Esophagus muscularis mucosa (tissue), 4 donors: ENCODE measurements around the gene SLCO4A1. TPM values are rescaled to one million over a fixed set of nuclear protein-coding genes. Genes with fewer than 3 reads are reported as not detected.

Source experiments
- DNase-seq: peaks from one replicate; pipeline ENCODE4 v3.0.0-alpha.2; 2017; ENCODE audit errors: extremely low spot score
- H3K27ac ChIP-seq, 4 donors: fragments of 200-600 bp; sonication (generic); replicated peaks in 1 of 4; 1 replicate in 3 of 4; 2 replicates in 1 of 4; pipeline ENCODE4 v1.5.1; 2016 to 2019; ENCODE audit warnings: mild to moderate bottlenecking in 1 of 4
- H3K27me3 ChIP-seq, 4 donors: fragments of 200-600 bp; sonication (generic); one replicate each; pipeline versions ENCODE4 v1.5.1 to v1.6.0; 2016 to 2019
- H3K36me3 ChIP-seq, 4 donors: fragments of 200-600 bp; sonication (generic); one replicate each; pipeline ENCODE4 v1.5.1; 2016 to 2019
- H3K4me1 ChIP-seq, 4 donors: fragments of 200-600 bp; sonication (generic); one replicate each; pipeline ENCODE4 v1.5.1; 2016 to 2019
- H3K4me3 ChIP-seq, 4 donors: fragments of 200-600 bp; sonication (generic); 1 replicate in 2 of 4; 2 replicates in 2 of 4; pipeline ENCODE4 v1.5.1; 2016 to 2019; ENCODE audit warnings: mild to moderate bottlenecking in 4 of 4, moderate library complexity in 1 of 4
- H3K9me3 ChIP-seq, 4 donors: fragments of 200-600 bp; sonication (generic); 1 replicate in 3 of 4; 2 replicates in 1 of 4; pipeline ENCODE4 v1.5.1; 2016 to 2019
- EP300 ChIP-seq: sonication (generic); formaldehyde crosslinking; IDR thresholded peaks from one replicate; pipeline ENCODE4 v1.6.1; 2017; ENCODE audit warnings: antibody characterized with exemption
- POLR2A ChIP-seq: fragments of 450-650 bp; IDR thresholded peaks from one replicate; pipeline ENCODE4 v1.6.1; 2017; ENCODE audit warnings: antibody characterized with exemption, moderate library complexity, mild to moderate bottlenecking, low read depth
- POLR2AphosphoS5 ChIP-seq, 2 donors: sonication (generic); formaldehyde crosslinking; IDR thresholded peaks; one replicate each; pipeline ENCODE4 v1.6.1; 2017; ENCODE audit warnings: antibody characterized with exemption in 2 of 2
- WGBS: methylation state at CpG from one replicate; pipeline ENCODE4 v1.1.5; 2018; 5-methylcytosine and 5-hydroxymethylcytosine counted together
- intact Hi-C: fragments of 100-400 bp; cut with DNase I; formaldehyde crosslinking; loops from one replicate; pipeline ENCODE4 v1.15.1; 2023
- total RNA-seq, 4 donors: library from RNA; depleted of rRNA; stranded (reverse); fragments of >200 nt; gene quantifications; one replicate each; pipeline versions ENCODE4 v1.1.0 to v1.2.1, GENCODE V29; 2016
- TF ChIP-seq, protein P1 (sequence below), 3 experiments: fragments of 200-600 bp in 2 of 3; fragments of 450-650 bp in 1 of 3; sonication (generic) in 2 of 3; IDR thresholded peaks; one replicate each; pipeline ENCODE4 v1.5.1; 2017 to 2019; ENCODE audit warnings: antibody characterized with exemption in 3 of 3, mild to moderate bottlenecking in 2 of 3, moderate library complexity in 1 of 3

SLCO4A1 gene
- total RNA-seq, 4 donors from 2014 or later = 10.0 to 42.4 (median 30.1) TPM

DNA sequence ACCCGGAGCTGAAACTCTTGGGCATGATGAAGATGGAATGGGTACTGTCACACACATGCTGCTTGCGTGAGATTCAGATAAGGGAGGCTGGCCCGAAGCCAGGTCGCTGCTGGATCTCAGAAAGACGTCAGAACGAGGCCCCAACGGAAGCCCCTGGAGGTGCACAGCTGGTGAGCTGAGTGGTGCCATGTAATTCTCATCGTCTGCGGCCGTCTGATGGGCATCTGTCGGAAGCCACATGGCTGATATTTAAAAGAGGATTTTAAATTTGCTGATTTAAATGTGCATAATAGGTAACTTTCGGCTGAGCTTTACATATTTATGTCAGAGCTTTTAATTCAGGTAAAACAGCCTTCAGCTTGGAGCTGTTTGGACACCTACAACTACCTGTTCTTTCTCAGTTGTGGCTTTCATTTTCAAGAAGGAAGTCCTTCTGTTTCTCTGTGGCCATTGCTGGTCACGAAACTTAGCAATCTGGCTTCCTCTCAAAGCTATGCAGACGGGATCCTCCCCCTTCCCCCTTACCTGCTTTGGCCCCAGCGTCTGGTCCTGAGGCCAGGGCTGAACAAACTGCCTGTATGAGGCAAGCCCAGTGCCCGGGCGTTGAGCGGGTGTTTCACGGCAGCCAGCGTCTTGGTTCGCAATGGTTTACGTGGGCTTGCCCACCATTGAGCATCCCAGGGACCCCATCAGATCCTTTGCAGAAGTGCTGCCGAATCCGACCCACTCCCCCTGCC, 9.2 kb downstream of the SLCO4A1 start:
- peak overlapping the region; percentile 21 to 49 (median 40) for H3K4me3 ChIP-seq
- peaks cover 55 to 67% (median 60%) of the 10 kb centered on the region in 4 donors for H3K4me1 ChIP-seq
- no peaks in the 10 kb centered on the region for H3K9me3 ChIP-seq
- DNase-seq = no peak
- WGBS = 64% methylated on average over 16 of the region's 24 CpGs
- peaks cover 0 to 5% (median 0%) of the 10 kb centered on the region in 4 donors for H3K27me3 ChIP-seq
- TF ChIP-seq, protein P1, sequence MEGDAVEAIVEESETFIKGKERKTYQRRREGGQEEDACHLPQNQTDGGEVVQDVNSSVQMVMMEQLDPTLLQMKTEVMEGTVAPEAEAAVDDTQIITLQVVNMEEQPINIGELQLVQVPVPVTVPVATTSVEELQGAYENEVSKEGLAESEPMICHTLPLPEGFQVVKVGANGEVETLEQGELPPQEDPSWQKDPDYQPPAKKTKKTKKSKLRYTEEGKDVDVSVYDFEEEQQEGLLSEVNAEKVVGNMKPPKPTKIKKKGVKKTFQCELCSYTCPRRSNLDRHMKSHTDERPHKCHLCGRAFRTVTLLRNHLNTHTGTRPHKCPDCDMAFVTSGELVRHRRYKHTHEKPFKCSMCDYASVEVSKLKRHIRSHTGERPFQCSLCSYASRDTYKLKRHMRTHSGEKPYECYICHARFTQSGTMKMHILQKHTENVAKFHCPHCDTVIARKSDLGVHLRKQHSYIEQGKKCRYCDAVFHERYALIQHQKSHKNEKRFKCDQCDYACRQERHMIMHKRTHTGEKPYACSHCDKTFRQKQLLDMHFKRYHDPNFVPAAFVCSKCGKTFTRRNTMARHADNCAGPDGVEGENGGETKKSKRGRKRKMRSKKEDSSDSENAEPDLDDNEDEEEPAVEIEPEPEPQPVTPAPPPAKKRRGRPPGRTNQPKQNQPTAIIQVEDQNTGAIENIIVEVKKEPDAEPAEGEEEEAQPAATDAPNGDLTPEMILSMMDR (IDR thresholded peaks at IDR 0.05) = no peak
- TF ChIP-seq POLR2A (no peak), EP300 (no peak), POLR2AphosphoS5 (IDR thresholded peaks at IDR 0.05) (no peak)
- intact Hi-C loops = loop anchor here (10.0 kb wide), 1 partner anchor 283 kb away; the partner anchor contains the start of gene GID8
- peak overlapping the region; percentile 93 to 94 (median 94) for H3K27ac ChIP-seq
- peaks cover 0 to 58% (median 4%) of the 10 kb centered on the region in 4 donors for H3K36me3 ChIP-seq

DNA sequence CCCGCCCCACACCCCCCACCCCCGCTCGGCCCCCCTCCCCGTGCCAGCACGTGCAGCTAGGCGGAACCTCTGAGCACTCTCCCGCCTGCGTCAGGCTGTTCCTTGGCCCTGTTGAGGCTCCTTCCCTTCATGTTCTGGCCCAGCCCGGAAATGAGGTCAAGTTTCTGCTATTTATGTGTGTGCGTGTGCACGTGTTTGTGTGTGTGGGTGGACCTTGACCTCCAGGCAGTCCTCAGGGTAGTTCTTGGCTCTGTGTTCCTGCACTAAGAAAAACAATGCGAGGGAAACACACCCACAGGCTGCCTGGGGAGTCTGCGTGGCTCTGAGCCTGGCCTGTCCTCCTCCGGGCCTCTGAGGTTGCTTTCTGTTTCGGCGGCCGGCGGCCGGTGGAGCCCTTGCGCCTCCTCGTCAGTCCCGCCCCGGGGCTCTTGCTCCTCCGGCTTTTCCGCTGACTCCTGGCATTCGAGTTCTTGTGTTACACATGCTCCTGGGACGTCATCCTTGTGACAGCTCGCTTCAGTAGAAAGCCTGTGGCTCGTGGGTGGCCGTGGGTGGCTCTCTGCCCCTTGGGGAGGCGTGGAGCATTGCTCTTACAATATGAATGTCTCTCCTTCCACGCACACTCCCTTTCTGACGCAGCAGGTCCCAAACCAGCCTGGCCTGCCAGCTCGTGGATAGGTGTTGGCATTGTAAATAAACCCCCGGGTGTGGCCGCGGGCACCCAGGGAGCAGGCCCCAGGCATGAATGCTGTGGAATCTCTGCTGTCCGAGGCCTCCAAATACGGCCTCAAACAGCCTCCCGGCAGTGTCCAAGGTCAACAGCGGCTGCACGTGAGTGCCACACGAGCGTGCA, 10.0 kb downstream of the SLCO4A1 start:
- no peak for TF ChIP-seq POLR2A
- TF ChIP-seq, protein P1 (IDR thresholded peaks at IDR 0.05) = peak in 1 of 3 experiments; percentile 12
- peak; percentile 90 to 98 for TF ChIP-seq POLR2AphosphoS5 (IDR thresholded peaks at IDR 0.05)
- TF ChIP-seq EP300 = peak; percentile 90
- Histone ChIP-seq H3K4me3 (peak overlapping the region; percentile 37 to 49 (median 44)), H3K9me3 (no peaks in the 10 kb centered on the region), H3K27ac (peak overlapping the region; percentile 93 to 94 (median 94)), H3K4me1 (peaks cover 47 to 59% (median 53%) of the 10 kb centered on the region in 4 donors), H3K27me3 (no peaks in the 10 kb centered on the region), H3K36me3 (peaks cover 0 to 61% (median 8%) of the 10 kb centered on the region in 4 donors)
- intact Hi-C loops = loop anchor here (10.0 kb wide), 1 partner anchor 283 kb away; the partner anchor contains the start of gene GID8
- peak; percentile 98 for DNase-seq
- WGBS = 9% methylated on average over 15 of the region's 44 CpGs

DNA sequence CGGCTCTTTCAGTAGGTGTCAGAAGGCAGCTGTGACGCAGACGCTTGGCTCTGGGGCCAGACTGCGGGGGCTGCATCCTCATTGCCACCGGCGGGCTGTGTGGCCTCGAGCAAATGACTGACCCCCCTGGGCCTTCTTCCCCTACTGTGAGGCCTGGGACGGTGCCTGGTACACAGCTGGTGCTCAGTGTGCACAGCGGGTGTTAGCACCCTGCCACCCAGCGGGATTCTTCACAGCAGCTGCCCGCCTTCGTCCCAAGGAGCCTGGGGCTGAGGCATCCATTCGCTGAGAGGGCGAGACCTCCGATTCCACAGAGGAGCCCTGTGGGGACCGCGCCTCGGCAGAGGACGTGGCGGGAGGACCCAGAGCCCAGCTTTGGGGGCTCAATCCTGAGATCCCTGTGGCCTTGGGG, 10.6 kb downstream of the SLCO4A1 start:
- H3K4me1 ChIP-seq = peaks cover 41 to 53% (median 48%) of the 10 kb centered on the region in 4 donors
- DNase-seq = no peak
- H3K27me3 ChIP-seq = no peaks in the 10 kb centered on the region
- no peaks in the 10 kb centered on the region for H3K9me3 ChIP-seq
- H3K4me3 ChIP-seq = peak overlapping the region; percentile 37 to 49 (median 44)
- peak overlapping the region; percentile 93 to 94 (median 94) for H3K27ac ChIP-seq
- TF ChIP-seq EP300 (no peak), POLR2AphosphoS5 (IDR thresholded peaks at IDR 0.05) (no peak), POLR2A (no peak)
- TF ChIP-seq, protein P1 (IDR thresholded peaks at IDR 0.05) = no peak
- WGBS = 92% methylated on average over 20 of the region's 20 CpGs
- peaks cover 0 to 68% (median 9%) of the 10 kb centered on the region in 4 donors for H3K36me3 ChIP-seq
- intact Hi-C loops = loop anchor here (10.0 kb wide), 1 partner anchor 282 kb away; the partner anchor contains the start of gene GID8

DNA sequence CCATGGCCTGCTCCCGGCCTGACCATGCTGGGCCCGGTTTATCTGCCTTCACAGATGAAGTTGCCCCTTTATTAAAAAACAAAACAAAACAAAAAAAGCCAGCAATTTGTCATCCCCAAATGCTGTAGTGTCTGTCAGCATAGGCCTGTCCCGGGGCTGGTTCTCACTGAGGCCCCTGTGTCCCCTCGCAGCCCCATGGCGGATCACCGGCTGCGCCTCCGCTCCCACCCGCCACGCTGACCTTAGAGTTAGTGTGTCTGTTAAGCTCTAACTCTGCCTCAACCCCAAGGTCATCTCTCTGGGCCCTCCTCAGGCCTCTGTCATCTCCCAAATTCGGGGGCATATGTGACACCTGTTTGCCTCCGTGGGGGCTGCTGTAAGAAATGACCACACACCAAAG, 11.1 kb downstream of the SLCO4A1 start:
- H3K27ac ChIP-seq = peak overlapping the region; percentile 93 to 94 (median 94)
- no peak overlapping the region for H3K4me3 ChIP-seq
- intact Hi-C loops = loop anchor here (10.0 kb wide), 1 partner anchor 281 kb away; the partner anchor contains the start of gene GID8
- no peaks in the 10 kb centered on the region for H3K27me3 ChIP-seq
- 90% methylated on average over 12 of the region's 12 CpGs for WGBS
- H3K9me3 ChIP-seq = no peaks in the 10 kb centered on the region
- no peak for DNase-seq
- peaks cover 0 to 72% (median 11%) of the 10 kb centered on the region in 4 donors for H3K36me3 ChIP-seq
- peaks cover 36 to 48% (median 43%) of the 10 kb centered on the region in 4 donors for H3K4me1 ChIP-seq
- TF ChIP-seq POLR2A (no peak), EP300 (no peak), POLR2AphosphoS5 (IDR thresholded peaks at IDR 0.05) (no peak)
- TF ChIP-seq, protein P1 (IDR thresholded peaks at IDR 0.05) = no peak
